ENCODE data around the gene HEMGN.

Gene HEMGN

DNA sequence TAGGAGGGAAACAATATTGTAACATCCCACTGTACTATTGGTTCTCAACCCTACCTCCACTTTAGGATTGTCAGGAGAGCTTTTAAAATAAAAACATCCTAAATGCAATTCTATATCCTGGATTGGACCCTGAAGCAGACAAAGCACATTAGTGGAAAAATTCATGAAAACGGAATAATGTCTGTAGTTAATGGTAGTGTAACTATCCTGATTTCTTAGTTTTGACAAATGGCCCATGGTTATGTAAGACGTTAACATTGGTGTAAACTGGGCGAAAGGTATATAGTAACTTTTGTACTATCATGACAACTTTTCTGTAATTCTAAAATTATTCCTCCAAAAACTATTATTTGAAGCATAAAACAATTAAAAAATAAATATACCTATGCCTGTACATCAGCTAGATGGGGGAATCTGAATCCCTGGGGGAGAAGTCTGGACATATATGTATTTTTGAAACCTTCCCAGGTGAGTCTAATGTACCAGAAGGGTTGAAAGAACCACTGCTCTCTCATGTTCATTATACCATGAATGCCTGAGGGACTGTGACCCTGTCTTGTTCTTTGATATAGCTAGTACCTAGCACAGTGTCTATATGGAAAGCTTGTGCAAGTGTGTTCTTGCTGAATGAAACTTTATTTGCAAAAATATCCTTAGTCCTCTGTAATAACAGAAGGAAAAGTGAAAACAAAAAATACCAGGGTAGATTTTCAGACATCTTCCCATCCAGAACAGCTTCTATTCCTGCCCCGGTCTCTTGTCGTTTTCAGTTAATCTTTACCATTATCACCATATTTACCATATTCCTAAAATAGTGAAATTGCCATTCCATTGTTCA is 12.3 kb downstream of the HEMGN start:
- peaks cover 45% of the 10 kb centered on the region for H3K4me1 Mint-ChIP-seq (ENCODE audit: low read depth)

DNA sequence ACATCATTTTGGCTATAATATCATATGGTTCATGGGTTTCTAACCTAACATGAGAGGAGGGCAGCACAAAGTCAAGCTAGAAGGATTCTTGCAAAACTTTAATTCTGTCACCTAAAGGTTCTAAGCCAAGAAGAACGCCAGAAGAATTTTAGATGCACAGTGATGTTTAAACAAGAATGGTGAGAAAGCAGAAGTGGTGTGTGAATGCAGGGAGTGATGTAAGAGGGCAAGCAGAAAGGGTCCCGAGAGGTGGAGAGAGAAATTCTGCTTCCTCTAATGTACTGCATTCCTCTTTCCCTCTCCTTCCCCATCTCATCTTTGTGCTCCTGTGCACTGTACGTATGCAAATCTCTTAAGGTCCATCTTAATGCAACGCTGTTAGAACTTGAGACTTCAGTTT is 13.6 kb downstream of the HEMGN start:
- H3K4me1 Mint-ChIP-seq (ENCODE audit: low read depth): peaks cover 49% of the 10 kb centered on the region
- peaks cover 9% of the 10 kb centered on the region for H3K36me3 Mint-ChIP-seq (ENCODE audit: low read depth)
- H3K27me3 Mint-ChIP-seq: peaks cover 5% of the 10 kb centered on the region
- no peak overlapping the region for H3K4me3 Mint-ChIP-seq
- H3K9me3 Mint-ChIP-seq: no peaks in the 10 kb centered on the region
- no peak overlapping the region for H3K27ac Mint-ChIP-seq

More for the DNA sequence above, 12.3 kb downstream of the HEMGN start:
- no peak overlapping the region for H3K27ac Mint-ChIP-seq
- peaks cover 9% of the 10 kb centered on the region for H3K36me3 Mint-ChIP-seq (ENCODE audit: low read depth)
- peaks cover 5% of the 10 kb centered on the region for H3K27me3 Mint-ChIP-seq
- no peaks in the 10 kb centered on the region for H3K9me3 Mint-ChIP-seq
- H3K4me3 Mint-ChIP-seq: no peak overlapping the region

GRCh38 chr9:97923529-97924108 is 14.4 kb downstream of the HEMGN start:
- H3K4me1 Mint-ChIP-seq (ENCODE audit: low read depth): peaks cover 50% of the 10 kb centered on the region
- peaks cover 12% of the 10 kb centered on the region for H3K36me3 Mint-ChIP-seq (ENCODE audit: low read depth)
- H3K27me3 Mint-ChIP-seq: peaks cover 5% of the 10 kb centered on the region
- H3K9me3 Mint-ChIP-seq: no peaks in the 10 kb centered on the region
- H3K4me3 Mint-ChIP-seq: peak overlapping the region; percentile 90
- peak overlapping the region; percentile 99 for H3K27ac Mint-ChIP-seq

DNA sequence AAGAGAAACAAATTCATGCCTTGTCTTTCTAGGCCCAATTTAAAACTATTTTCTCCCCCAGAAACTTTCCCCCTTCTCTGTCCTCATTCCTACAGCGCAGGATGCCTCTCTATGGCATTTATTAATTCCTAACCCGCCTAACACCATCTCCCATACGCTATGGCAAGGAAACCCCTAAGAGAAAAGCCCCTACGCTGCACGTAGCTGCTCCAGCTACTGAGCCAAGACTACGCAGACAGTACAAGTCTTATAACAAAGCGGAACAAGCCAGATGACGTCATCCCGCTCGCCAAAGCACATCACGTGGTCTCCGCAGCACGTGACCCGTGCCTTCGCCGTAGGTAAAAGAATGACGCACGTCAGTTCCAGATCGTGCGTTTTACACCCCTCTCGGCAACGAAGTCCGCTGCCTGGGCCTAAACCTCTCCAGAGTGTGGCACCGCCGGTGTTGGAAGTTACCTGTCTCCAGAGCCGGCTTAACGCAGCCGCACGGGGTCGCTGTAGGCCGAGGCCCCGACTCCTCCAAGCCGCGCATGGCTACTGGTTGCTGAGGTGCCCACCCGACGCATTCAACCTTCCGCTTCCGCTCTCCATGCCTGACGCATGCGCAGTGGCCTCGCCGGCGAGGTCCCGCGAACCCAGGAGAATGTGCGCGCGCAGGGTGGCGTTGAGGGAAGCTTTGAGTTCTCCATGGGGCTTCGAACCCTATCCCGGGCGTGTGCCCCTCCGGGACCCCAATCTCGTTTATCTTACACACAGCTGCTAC is 15.8 kb downstream of the HEMGN start, which contains the start of gene TRMO:
Gene TRMO (minus strand): TSS at position 542 of the 766 bp plus-strand sequence. CDS start 7 bp downstream, at position 535.
- H3K4me3 Mint-ChIP-seq: peak within 1 kb of the TSS; percentile 90
- H3K36me3 Mint-ChIP-seq (ENCODE audit: low read depth): peaks cover 14% of the 10 kb centered on the region
- no peaks in the 10 kb centered on the region for H3K9me3 Mint-ChIP-seq
- peaks cover 56% of the 10 kb centered on the region for H3K4me1 Mint-ChIP-seq (ENCODE audit: low read depth)
- H3K27ac Mint-ChIP-seq: peak within 1 kb of the TSS; percentile 99
- H3K27me3 Mint-ChIP-seq: peaks cover 5% of the 10 kb centered on the region

- Mint-ChIP-seq H3K4me3 (peak overlapping the region; percentile 79), H3K4me1 (ENCODE audit: low read depth) (peaks cover 68% of the 10 kb centered on the region), H3K36me3 (ENCODE audit: low read depth) (peaks cover 37% of the 10 kb centered on the region), H3K9me3 (no peaks in the 10 kb centered on the region), H3K27me3 (peaks cover 5% of the 10 kb centered on the region), H3K27ac (peak overlapping the region; percentile 99)
These were observed 18.7 kb downstream of the HEMGN start for GRCh38 chr9:97919217-97919813.

DNA sequence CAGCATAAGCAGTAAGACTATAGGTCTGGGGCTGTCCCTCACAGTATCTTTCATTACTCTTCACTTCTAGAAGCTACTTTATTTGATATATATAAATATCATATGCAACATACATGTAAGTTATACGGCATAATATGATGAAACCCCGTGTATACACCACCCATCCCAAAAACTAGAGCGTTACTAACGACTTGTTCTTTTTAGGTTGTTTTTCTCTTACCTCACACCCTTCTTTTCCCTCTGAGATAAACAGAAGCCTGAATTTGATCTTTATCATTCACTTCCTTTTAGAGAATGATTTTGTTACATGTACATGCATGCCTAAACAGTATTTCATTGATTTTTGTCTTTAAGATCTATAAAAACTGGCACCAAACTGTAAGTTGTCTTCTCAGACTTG is 19.4 kb downstream of the HEMGN start:
- Mint-ChIP-seq H3K27me3 (peaks cover 5% of the 10 kb centered on the region), H3K27ac (peak overlapping the region; percentile 99), H3K4me3 (peak overlapping the region; percentile 79), H3K36me3 (ENCODE audit: low read depth) (peaks cover 44% of the 10 kb centered on the region), H3K4me1 (ENCODE audit: low read depth) (peaks cover 61% of the 10 kb centered on the region), H3K9me3 (no peaks in the 10 kb centered on the region)

DNA sequence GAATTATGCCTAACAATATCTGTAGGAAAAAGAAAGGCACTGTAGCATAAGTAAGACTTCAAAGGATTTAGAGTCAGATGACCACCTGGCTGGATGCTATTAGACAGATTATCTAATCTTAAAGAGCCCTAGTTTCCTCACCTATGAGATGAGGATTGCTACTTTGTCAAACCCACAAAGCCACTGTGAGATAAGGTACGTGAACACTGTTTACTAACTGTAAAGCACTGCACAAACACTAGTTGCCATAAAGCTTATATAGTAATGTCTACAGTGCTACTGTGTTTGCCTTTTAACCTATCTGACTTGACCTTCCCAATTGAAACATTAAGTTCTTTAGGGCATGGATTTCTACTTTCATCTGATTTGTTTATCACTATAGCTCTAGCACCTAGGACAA is 26.0 kb downstream of the HEMGN start:
- no peaks in the 10 kb centered on the region for H3K27me3 Mint-ChIP-seq
- no peak overlapping the region for H3K4me3 Mint-ChIP-seq
- peaks cover 43% of the 10 kb centered on the region for H3K4me1 Mint-ChIP-seq (ENCODE audit: low read depth)
- no peaks in the 10 kb centered on the region for H3K9me3 Mint-ChIP-seq
- H3K27ac Mint-ChIP-seq: no peak overlapping the region
- peaks cover 80% of the 10 kb centered on the region for H3K36me3 Mint-ChIP-seq (ENCODE audit: low read depth)

DNA sequence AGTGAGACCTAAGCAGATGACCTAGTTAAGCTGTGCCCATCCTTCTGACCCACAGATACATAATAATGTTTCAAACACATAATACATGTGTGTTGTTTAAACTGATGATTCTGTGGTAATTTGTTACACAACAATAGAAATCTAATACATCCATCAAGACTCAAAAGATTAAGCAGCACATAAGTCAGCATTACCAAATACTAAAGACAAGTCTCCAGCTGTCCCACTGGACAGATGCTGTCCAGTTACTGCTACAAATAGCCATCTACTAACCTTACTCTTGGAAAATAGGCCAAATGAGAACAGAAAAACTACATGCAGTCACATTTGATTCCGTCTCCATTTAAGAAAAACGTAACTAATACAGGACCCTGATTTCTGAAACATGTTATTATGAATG is 26.4 kb downstream of the HEMGN start:
- Mint-ChIP-seq H3K27me3 (no peaks in the 10 kb centered on the region), H3K36me3 (ENCODE audit: low read depth) (peaks cover 77% of the 10 kb centered on the region), H3K4me1 (ENCODE audit: low read depth) (peaks cover 45% of the 10 kb centered on the region), H3K9me3 (no peaks in the 10 kb centered on the region), H3K4me3 (no peak overlapping the region), H3K27ac (no peak overlapping the region)

- Mint-ChIP-seq H3K36me3 (ENCODE audit: low read depth) (peaks cover 74% of the 10 kb centered on the region), H3K9me3 (no peaks in the 10 kb centered on the region), H3K4me3 (no peak overlapping the region), H3K27ac (no peak overlapping the region), H3K4me1 (ENCODE audit: low read depth) (peaks cover 56% of the 10 kb centered on the region), H3K27me3 (no peaks in the 10 kb centered on the region)
These were observed 27.6 kb downstream of the HEMGN start for GRCh38 chr9:97910357-97910756.

- no peaks in the 10 kb centered on the region for H3K9me3 Mint-ChIP-seq
- no peaks in the 10 kb centered on the region for H3K27me3 Mint-ChIP-seq
- H3K27ac Mint-ChIP-seq: no peak overlapping the region
- H3K36me3 Mint-ChIP-seq (ENCODE audit: low read depth): peaks cover 63% of the 10 kb centered on the region
- no peak overlapping the region for H3K4me3 Mint-ChIP-seq
- H3K4me1 Mint-ChIP-seq (ENCODE audit: low read depth): peaks cover 62% of the 10 kb centered on the region
These were observed 29.3 kb downstream of the HEMGN start for GRCh38 chr9:97908705-97909104.

DNA sequence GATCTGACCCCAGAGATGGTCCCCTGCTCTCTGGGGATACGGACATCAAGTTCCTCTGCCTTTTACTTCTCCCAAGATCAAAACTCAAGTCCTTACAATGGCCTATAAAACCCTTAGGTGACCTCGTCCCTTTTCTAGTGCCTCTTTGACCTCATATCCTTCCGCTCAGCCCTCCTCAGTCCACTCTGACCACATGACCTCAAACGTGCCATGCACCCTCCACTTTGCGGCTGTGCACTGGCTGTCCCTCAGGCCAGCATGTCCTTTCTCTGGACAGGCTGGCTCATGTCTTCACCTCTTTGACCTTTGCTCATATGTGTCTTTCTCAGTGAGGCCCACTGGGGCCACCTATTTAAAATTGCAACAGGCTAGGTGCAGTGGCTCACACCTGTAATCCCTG is 30.3 kb downstream of the HEMGN start:
- Mint-ChIP-seq H3K36me3 (ENCODE audit: low read depth) (peaks cover 57% of the 10 kb centered on the region), H3K27ac (peak overlapping the region; percentile 87), H3K4me3 (peak overlapping the region; percentile 6), H3K4me1 (ENCODE audit: low read depth) (peaks cover 73% of the 10 kb centered on the region), H3K27me3 (no peaks in the 10 kb centered on the region), H3K9me3 (no peaks in the 10 kb centered on the region)

- no peaks in the 10 kb centered on the region for H3K27me3 Mint-ChIP-seq
- H3K27ac Mint-ChIP-seq: peak overlapping the region; percentile 87
- peaks cover 51% of the 10 kb centered on the region for H3K36me3 Mint-ChIP-seq (ENCODE audit: low read depth)
- no peak overlapping the region for H3K4me3 Mint-ChIP-seq
- H3K4me1 Mint-ChIP-seq (ENCODE audit: low read depth): peaks cover 77% of the 10 kb centered on the region
- no peaks in the 10 kb centered on the region for H3K9me3 Mint-ChIP-seq
These were observed 30.9 kb downstream of the HEMGN start for GRCh38 chr9:97907046-97907445.

- peaks cover 44% of the 10 kb centered on the region for H3K36me3 Mint-ChIP-seq (ENCODE audit: low read depth)
- H3K27ac Mint-ChIP-seq: peak overlapping the region; percentile 87
- peaks cover 84% of the 10 kb centered on the region for H3K4me1 Mint-ChIP-seq (ENCODE audit: low read depth)
- H3K9me3 Mint-ChIP-seq: no peaks in the 10 kb centered on the region
- no peaks in the 10 kb centered on the region for H3K27me3 Mint-ChIP-seq
- H3K4me3 Mint-ChIP-seq: peak overlapping the region; percentile 66
These were observed 31.6 kb downstream of the HEMGN start for GRCh38 chr9:97906236-97906831.

- H3K27me3 Mint-ChIP-seq: no peaks in the 10 kb centered on the region
These were observed 32.7 kb downstream of the HEMGN start for GRCh38 chr9:97905228-97905627.

More at GRCh38 chr9:97905228-97905627, 32.7 kb downstream of the HEMGN start:
- Mint-ChIP-seq H3K36me3 (ENCODE audit: low read depth) (peaks cover 34% of the 10 kb centered on the region), H3K4me3 (peak overlapping the region; percentile 73), H3K27ac (peak overlapping the region; percentile 61), H3K9me3 (no peaks in the 10 kb centered on the region), H3K4me1 (ENCODE audit: low read depth) (peaks cover 82% of the 10 kb centered on the region)
